Measurements from ENCODE around the gene CCDC149. TPM values are rescaled to one million over a fixed set of nuclear protein-coding genes. Genes with fewer than 3 reads are reported as not detected.

CCDC149 gene
- total RNA-seq, 1 donor from 2014 or later: 8.0 TPM

GRCh38 chr4:24793219-24794005, 119.4 kb downstream of the CCDC149 start:
- no peak for DNase-seq (ENCODE audit: low read depth)
- H3K27me3 ChIP-seq (ENCODE audit: control insufficient read depth, insufficient read depth, low read length): peaks cover 6% of the 10 kb centered on the region
- no peaks in the 10 kb centered on the region for H3K36me3 ChIP-seq (ENCODE audit: control insufficient read depth, insufficient read depth, low read length)
- peak; percentile 47 for TF ChIP-seq CTCF (IDR thresholded peaks at IDR 0.05; ENCODE audit: insufficient read depth, low read length, poor library complexity, severe bottlenecking)
- no peak overlapping the region for H3K4me3 ChIP-seq (ENCODE audit: low read depth, low read length)

GRCh38 chr4:24792552-24792951, 120.3 kb downstream of the CCDC149 start:
- TF ChIP-seq CTCF (IDR thresholded peaks at IDR 0.05; ENCODE audit: insufficient read depth, low read length, poor library complexity, severe bottlenecking): no peak
- H3K27me3 ChIP-seq (ENCODE audit: control insufficient read depth, insufficient read depth, low read length): peaks cover 2% of the 10 kb centered on the region
- DNase-seq (ENCODE audit: low read depth): no peak
- H3K4me3 ChIP-seq (ENCODE audit: low read depth, low read length): no peak overlapping the region
- no peaks in the 10 kb centered on the region for H3K36me3 ChIP-seq (ENCODE audit: control insufficient read depth, insufficient read depth, low read length)

GRCh38 chr4:24791043-24791442, 121.8 kb downstream of the CCDC149 start:
- Histone ChIP-seq H3K36me3 (ENCODE audit: control insufficient read depth, insufficient read depth, low read length) (no peaks in the 10 kb centered on the region), H3K27me3 (ENCODE audit: control insufficient read depth, insufficient read depth, low read length) (peaks cover 2% of the 10 kb centered on the region), H3K4me3 (ENCODE audit: low read depth, low read length) (no peak overlapping the region)
- DNase-seq (ENCODE audit: low read depth): no peak
- TF ChIP-seq CTCF (IDR thresholded peaks at IDR 0.05; ENCODE audit: insufficient read depth, low read length, poor library complexity, severe bottlenecking): no peak

- H3K27me3 ChIP-seq (ENCODE audit: control insufficient read depth, insufficient read depth, low read length): no peaks in the 10 kb centered on the region
- no peaks in the 10 kb centered on the region for H3K36me3 ChIP-seq (ENCODE audit: control insufficient read depth, insufficient read depth, low read length)
- DNase-seq (ENCODE audit: low read depth): no peak
- H3K4me3 ChIP-seq (ENCODE audit: low read depth, low read length): no peak overlapping the region
- TF ChIP-seq CTCF (IDR thresholded peaks at IDR 0.05; ENCODE audit: insufficient read depth, low read length, poor library complexity, severe bottlenecking): no peak
These were observed 129.3 kb downstream of the CCDC149 start for GRCh38 chr4:24783506-24783905.

GRCh38 chr4:24781999-24782745, 130.7 kb downstream of the CCDC149 start:
- TF ChIP-seq CTCF (IDR thresholded peaks at IDR 0.05; ENCODE audit: insufficient read depth, low read length, poor library complexity, severe bottlenecking): no peak
- H3K36me3 ChIP-seq (ENCODE audit: control insufficient read depth, insufficient read depth, low read length): no peaks in the 10 kb centered on the region
- H3K27me3 ChIP-seq (ENCODE audit: control insufficient read depth, insufficient read depth, low read length): no peaks in the 10 kb centered on the region
- no peak for DNase-seq (ENCODE audit: low read depth)
- no peak overlapping the region for H3K4me3 ChIP-seq (ENCODE audit: low read depth, low read length)

Measured in kidney epithelial cell (primary cell).